ENCODE data around the gene TEX9. TPM values are rescaled to one million over a fixed set of nuclear protein-coding genes. Genes with fewer than 3 reads are reported as not detected.

Gene TEX9
- total RNA-seq, 1 donor from 2014 or later: 31.3 TPM

- no peak overlapping the region for H3K4me3 Mint-ChIP-seq
- H3K36me3 Mint-ChIP-seq (ENCODE audit: low read depth): peaks cover 4% of the 10 kb centered on the region
- no peaks in the 10 kb centered on the region for H3K27me3 Mint-ChIP-seq
- ATAC-seq (ENCODE audit: low read depth) (no peak), DNase-seq (no peak)
- no peak overlapping the region for H3K27ac Mint-ChIP-seq
- no peak for TF ChIP-seq CTCF (IDR thresholded peaks at IDR 0.05)
- peaks cover 8% of the 10 kb centered on the region for H3K4me1 Mint-ChIP-seq
- no peaks in the 10 kb centered on the region for H3K9me3 Mint-ChIP-seq
- intact Hi-C loops (cut with micrococcal nuclease): loop anchor here (10.0 kb wide), 2 partner anchors 845 to 1245 kb away; partner anchors contain the start of gene POLR2M
- ChIA-PET POLR2A (interaction anchor here (0.5 kb wide), 1 partner anchor 20 kb away, joined by 3 read pairs; no protein-coding TSS in a partner anchor), CTCF (no interaction called here)
Measured at GRCh38 chr15:56460071-56460470, 94.8 kb downstream of the TEX9 start.

GRCh38 chr15:56460947-56461346, 95.7 kb downstream of the TEX9 start:
- DNase-seq: no peak
- no peak for TF ChIP-seq CTCF (IDR thresholded peaks at IDR 0.05)
- H3K4me3 Mint-ChIP-seq: no peak overlapping the region
- H3K4me1 Mint-ChIP-seq: peaks cover 11% of the 10 kb centered on the region
- H3K27me3 Mint-ChIP-seq: no peaks in the 10 kb centered on the region
- ATAC-seq (ENCODE audit: low read depth): no peak
- H3K36me3 Mint-ChIP-seq (ENCODE audit: low read depth): peaks cover 4% of the 10 kb centered on the region
- no peaks in the 10 kb centered on the region for H3K9me3 Mint-ChIP-seq
- intact Hi-C loops (cut with micrococcal nuclease): loop anchor here (10.0 kb wide), 2 partner anchors 844 to 1244 kb away; partner anchors contain the start of gene POLR2M
- CTCF ChIA-PET: no interaction called here
- no peak overlapping the region for H3K27ac Mint-ChIP-seq
- POLR2A ChIA-PET: no interaction called here

GRCh38 chr15:56464893-56465520, 99.8 kb downstream of the TEX9 start, which contains the start of gene MNS1:
TSS of gene MNS1 (minus strand) at chr15:56465137. CDS start at chr15:56464972, 165 bp downstream.
- ATAC-seq (ENCODE audit: low read depth) (peak; percentile 95), DNase-seq (peak; percentile 84)
- Mint-ChIP-seq H3K9me3 (no peaks in the 10 kb centered on the region), H3K27me3 (no peaks in the 10 kb centered on the region), H3K36me3 (ENCODE audit: low read depth) (peaks cover 2% of the 10 kb centered on the region), H3K4me3 (peak within 1 kb of the TSS; percentile 92), H3K4me1 (peaks cover 21% of the 10 kb centered on the region), H3K27ac (peak within 1 kb of the TSS; percentile 97)
- intact Hi-C loops (cut with micrococcal nuclease): loop anchor here (2.0 to 10.0 kb wide), 7 partner anchors 92 to 1240 kb away; partner anchors contain the start of genes POLR2M, TEX9 and ZNF280D
- ChIA-PET CTCF (interaction anchor here (0.6 to 1.5 kb wide), 4 partner anchors 26 to 1027 kb away, joined by 3 to 5 read pairs (median 3); no protein-coding TSS in a partner anchor), POLR2A (interaction anchor here (0.6 to 1.7 kb wide), 5 partner anchors 219 to 1242 kb away, joined by 3 to 4 read pairs (median 3); partner anchors contain the start of gene POLR2M)
- no peak for TF ChIP-seq CTCF (IDR thresholded peaks at IDR 0.05)

GRCh38 chr15:56467616-56468015, 102.4 kb downstream of the TEX9 start:
- CTCF ChIA-PET: interaction anchor here (0.9 to 1.1 kb wide), 2 partner anchors 21 to 29 kb away, joined by 3 read pairs; no protein-coding TSS in a partner anchor
- H3K27ac Mint-ChIP-seq: no peak overlapping the region

More at GRCh38 chr15:56467616-56468015, 102.4 kb downstream of the TEX9 start:
- Mint-ChIP-seq H3K4me1 (peaks cover 21% of the 10 kb centered on the region), H3K36me3 (ENCODE audit: low read depth) (peaks cover 2% of the 10 kb centered on the region), H3K27me3 (no peaks in the 10 kb centered on the region), H3K9me3 (no peaks in the 10 kb centered on the region), H3K4me3 (no peak overlapping the region)
- POLR2A ChIA-PET: no interaction called here
- no peak for DNase-seq
- no peak for TF ChIP-seq CTCF (IDR thresholded peaks at IDR 0.05)
- intact Hi-C loops (cut with micrococcal nuclease): loop anchor here (5.0 to 10.0 kb wide), 4 partner anchors 140 to 1237 kb away; partner anchors contain the start of genes POLR2M and ZNF280D
- ATAC-seq (ENCODE audit: low read depth): no peak
